Effector memory CD8-positive, alpha-beta T cell (primary cell): ENCODE measurements around the gene DEGS1.

ENCODE experiments used
- ATAC-seq: fragments of 150-1000 bp; cut with Tn5 transposase; replicated peaks from 2 replicates; pipeline ENCODE4 v1.10.0; 2021; ENCODE audit warnings: mild to moderate bottlenecking, moderate library complexity
- DNase-seq, 3 experiments: peaks; one replicate each; pipeline ENCODE4 v3.0.0; 2021
- H3K27ac Mint-ChIP-seq, 2 donors: one replicate each; pipeline ENCODE4 v1.8.0; 2022; ENCODE audit warnings: mild to moderate bottlenecking in 2 of 2, mixed read lengths in 2 of 2, moderate library complexity in 2 of 2
- H3K27me3 Mint-ChIP-seq, 2 donors: one replicate each; pipeline ENCODE4 v1.8.0; 2022; ENCODE audit warnings: mixed read lengths in 2 of 2
- H3K36me3 Mint-ChIP-seq: one replicate; pipeline ENCODE4 v1.8.0; 2022; ENCODE audit warnings: mild to moderate bottlenecking, moderate library complexity, mixed read lengths; ENCODE audit not compliant: insufficient read depth
- H3K4me1 Mint-ChIP-seq, 2 donors: one replicate each; pipeline ENCODE4 v1.8.0; 2022; ENCODE audit warnings: low read depth in 2 of 2, mixed read lengths in 2 of 2
- H3K4me3 Mint-ChIP-seq, 2 donors: one replicate each; pipeline ENCODE4 v1.8.0; 2022; ENCODE audit warnings: mild to moderate bottlenecking in 2 of 2, mixed read lengths in 2 of 2, moderate library complexity in 2 of 2
- H3K9me3 Mint-ChIP-seq, 2 donors: one replicate each; pipeline ENCODE4 v1.8.0; 2022; ENCODE audit warnings: mixed read lengths in 2 of 2
- total RNA-seq, 9 experiments: gene quantifications; one replicate each; lab custom pipeline; 2026; lab: John Stamatoyannopoulos, UW

DEGS1 gene
- total RNA-seq, result 55.7 to 130 (median 76.1) reads per million in 9 experiments

DNA sequence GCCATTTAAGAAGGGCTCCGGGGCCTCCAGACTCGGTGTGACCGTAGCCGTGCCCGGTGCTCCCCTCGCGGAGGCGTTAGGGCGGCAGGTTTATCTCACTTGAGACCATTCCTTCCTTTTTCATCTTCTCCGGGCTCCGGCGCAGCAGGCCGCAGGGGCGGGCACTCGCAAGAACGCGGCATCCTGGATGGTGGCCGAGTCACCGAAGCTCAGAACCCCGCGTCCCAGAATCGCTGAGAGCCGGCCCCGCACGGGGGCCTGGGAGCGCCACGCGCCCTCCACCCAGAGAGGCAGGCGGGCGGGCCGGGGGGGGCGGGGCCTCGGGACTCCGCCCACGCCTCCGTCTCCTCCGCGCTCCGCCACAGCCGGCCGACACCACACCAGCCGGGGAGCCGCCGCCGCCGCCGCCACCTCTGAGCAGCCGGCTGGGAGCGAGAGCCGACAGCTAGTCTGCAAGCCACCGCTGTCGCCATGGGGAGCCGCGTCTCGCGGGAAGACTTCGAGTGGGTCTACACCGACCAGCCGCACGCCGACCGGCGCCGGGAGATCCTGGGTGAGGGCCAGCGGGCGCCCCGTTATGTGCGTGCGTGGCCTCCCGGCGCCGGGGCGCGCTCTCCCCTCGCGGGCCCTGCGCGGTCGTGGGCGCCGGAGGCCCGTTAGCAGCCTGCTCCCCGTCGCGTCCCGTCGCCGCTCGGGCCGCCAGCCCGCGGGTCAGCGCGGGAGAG, at the start of gene DEGS1:
Gene DEGS1, plus strand, starts transcription at position 375 of the 725 bp plus-strand sequence. Its CDS starts 97 bp downstream, at position 472.
- peak within 1 kb of the TSS; percentile 85 to 88 for H3K4me3 Mint-ChIP-seq
- peak; percentile 78 for ATAC-seq
- peaks cover 20 to 44% of the 10 kb centered on the region in 2 donors for H3K4me1 Mint-ChIP-seq
- H3K9me3 Mint-ChIP-seq, result no peaks in the 10 kb centered on the region
- H3K27ac Mint-ChIP-seq, result peak within 1 kb of the TSS; percentile 94 to 98
- peak; percentile 83 to 84 (median 84) for DNase-seq
- peaks cover 31% of the 10 kb centered on the region for H3K36me3 Mint-ChIP-seq
- H3K27me3 Mint-ChIP-seq, result no peaks in the 10 kb centered on the region

DNA sequence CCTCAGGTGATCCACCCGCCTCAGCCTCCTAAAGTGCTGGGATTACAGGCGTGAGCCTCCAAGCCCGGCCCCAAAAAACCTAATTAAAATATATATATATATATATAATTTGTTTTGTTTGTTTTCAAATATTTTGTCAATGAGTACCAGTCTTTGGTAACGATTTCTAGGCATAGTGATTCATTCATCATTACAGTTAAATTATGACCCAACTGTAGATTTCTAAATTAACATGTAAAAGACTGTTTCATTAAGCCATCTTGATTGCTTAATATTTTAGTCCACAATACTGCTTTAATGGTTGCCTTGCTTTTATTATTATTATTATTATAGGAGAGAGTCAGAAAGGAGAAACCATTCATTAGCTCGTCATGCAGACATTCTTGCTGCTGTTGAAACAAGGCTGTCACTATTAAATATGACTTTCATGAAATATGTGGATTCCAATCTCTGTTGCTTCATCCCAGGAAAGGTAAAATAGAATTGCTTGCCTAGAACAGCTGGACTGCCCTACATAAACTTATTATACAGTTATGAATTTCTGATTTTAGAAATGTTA, 49.2 kb upstream of the DEGS1 start:
- no peak for DNase-seq
- no peak for ATAC-seq
- Mint-ChIP-seq H3K4me1 (peaks cover 0 to 3% of the 10 kb centered on the region in 2 donors), H3K9me3 (no peaks in the 10 kb centered on the region), H3K27me3 (no peaks in the 10 kb centered on the region), H3K4me3 (no peak overlapping the region), H3K27ac (no peak overlapping the region), H3K36me3 (peaks cover 71% of the 10 kb centered on the region)

DNA sequence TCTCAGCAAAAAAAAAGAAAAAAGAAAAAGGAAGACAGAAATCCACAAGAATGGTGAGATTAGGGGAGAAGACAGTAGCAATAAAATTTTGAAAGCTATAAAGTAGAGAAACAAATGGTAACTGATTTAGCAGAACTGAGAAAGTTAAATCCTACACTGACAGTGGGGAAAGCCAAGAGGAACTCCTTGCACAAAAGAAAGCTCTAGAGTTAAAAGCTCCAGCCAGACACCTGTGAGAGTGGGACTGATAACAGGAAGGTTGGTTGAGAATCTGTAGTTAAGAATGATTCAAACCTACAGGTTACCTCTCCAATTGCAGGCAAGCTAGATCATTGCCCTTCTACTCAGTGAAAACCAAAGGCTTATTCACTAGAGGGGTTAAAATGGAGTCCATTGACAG, 45.5 kb upstream of the DEGS1 start:
- DNase-seq (no peak), ATAC-seq (no peak)
- Mint-ChIP-seq H3K27ac (peak overlapping the region; percentile 49 to 71), H3K27me3 (no peaks in the 10 kb centered on the region), H3K9me3 (no peaks in the 10 kb centered on the region), H3K36me3 (peaks cover 69% of the 10 kb centered on the region), H3K4me3 (no peak overlapping the region), H3K4me1 (peaks cover 0 to 3% of the 10 kb centered on the region in 2 donors)

DNA sequence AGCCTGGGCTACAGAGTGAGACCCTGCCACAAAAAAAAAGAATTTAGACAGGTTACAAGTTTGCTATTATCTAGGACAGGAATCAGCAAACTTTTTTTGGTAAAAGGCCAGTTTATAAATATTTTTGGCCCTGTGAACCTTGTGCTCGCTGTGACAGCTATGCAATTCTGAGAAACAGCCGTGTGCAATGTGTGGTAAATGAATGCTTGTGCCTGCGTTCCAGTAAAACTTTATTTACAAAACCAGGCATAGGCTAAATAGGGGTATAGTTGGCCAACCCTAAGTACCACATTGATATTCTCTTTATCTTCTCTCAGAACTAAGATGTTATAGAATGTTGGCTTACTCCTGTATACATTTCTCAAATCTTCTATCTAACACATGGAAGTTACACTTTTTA, 44.8 kb upstream of the DEGS1 start:
- Mint-ChIP-seq H3K27me3 (no peaks in the 10 kb centered on the region), H3K36me3 (peaks cover 69% of the 10 kb centered on the region), H3K9me3 (no peaks in the 10 kb centered on the region), H3K4me1 (no peaks in the 10 kb centered on the region), H3K27ac (no peak overlapping the region), H3K4me3 (no peak overlapping the region)
- ATAC-seq, result no peak
- no peak for DNase-seq

DNA sequence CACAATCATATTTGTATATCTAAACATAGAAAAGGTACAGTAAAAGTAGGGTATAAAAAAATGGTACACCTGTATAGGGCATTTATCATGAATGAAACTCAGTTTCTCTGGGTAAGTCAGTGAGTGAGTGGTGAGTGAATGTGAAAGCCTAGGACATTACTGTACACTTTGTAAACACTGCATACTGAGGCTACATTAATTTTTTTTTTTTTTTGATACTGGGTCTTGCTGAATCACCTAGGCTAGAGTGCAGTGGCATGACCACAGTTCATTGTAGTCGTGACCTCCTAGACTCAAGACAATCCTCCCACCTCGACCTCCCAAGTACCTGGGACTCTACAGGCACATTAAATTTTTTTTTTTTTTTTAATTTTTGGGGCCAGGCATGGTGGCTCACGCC, 41.3 kb upstream of the DEGS1 start:
- no peak for ATAC-seq
- no peaks in the 10 kb centered on the region for H3K4me1 Mint-ChIP-seq
- H3K27me3 Mint-ChIP-seq, result no peaks in the 10 kb centered on the region
- no peak overlapping the region for H3K27ac Mint-ChIP-seq
- no peaks in the 10 kb centered on the region for H3K9me3 Mint-ChIP-seq
- H3K36me3 Mint-ChIP-seq, result peaks cover 65% of the 10 kb centered on the region
- H3K4me3 Mint-ChIP-seq, result no peak overlapping the region
- no peak for DNase-seq

DNA sequence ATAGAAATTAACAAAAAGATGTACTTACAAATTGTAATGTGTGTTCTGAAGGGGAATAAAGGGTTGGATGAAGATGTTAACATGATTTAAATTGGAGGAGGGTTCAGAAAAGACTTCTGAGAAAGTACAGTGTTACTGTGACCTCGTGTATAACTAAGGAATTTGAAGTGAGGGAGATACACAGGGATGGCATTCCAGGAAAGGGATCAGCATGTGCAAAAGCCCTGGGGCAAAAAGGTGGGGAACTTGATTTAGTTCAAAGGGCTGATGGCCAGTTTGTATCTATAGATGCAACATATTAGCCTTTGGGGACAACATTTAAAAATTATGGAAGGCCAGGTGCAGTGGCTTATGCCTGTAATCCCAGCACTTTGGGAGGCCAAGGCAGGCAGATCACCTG, 33.3 kb upstream of the DEGS1 start:
- Mint-ChIP-seq H3K9me3 (no peaks in the 10 kb centered on the region), H3K27ac (peak overlapping the region in 1 of 2 donors; percentile 22), H3K4me3 (no peak overlapping the region), H3K27me3 (no peaks in the 10 kb centered on the region), H3K4me1 (peaks cover 4 to 9% of the 10 kb centered on the region in 2 donors), H3K36me3 (peaks cover 17% of the 10 kb centered on the region)
- no peak for DNase-seq
- ATAC-seq, result no peak

DNA sequence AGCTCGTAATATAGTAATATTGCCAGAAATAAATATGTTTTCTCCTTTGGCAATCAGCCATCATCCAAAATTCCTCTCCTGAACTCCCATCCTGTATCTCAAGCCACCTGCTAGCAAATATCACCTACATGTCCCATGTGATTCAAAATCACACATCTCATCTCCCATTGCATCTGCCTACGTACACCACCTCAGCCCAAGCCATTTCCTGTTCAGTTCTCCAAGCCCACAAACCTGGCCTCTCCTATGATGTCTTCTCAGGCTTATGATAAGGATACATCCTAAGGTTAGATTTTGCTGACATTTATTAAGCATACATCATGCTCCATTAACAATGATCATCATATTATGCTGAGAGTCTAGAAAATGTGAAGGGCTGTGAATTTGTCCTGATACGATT, 31.9 kb upstream of the DEGS1 start:
- no peaks in the 10 kb centered on the region for H3K27me3 Mint-ChIP-seq
- no peak for ATAC-seq
- DNase-seq, result no peak
- peaks cover 4 to 9% of the 10 kb centered on the region in 2 donors for H3K4me1 Mint-ChIP-seq
- H3K27ac Mint-ChIP-seq, result peak overlapping the region; percentile 1 to 44
- no peak overlapping the region for H3K4me3 Mint-ChIP-seq
- peaks cover 13% of the 10 kb centered on the region for H3K36me3 Mint-ChIP-seq
- H3K9me3 Mint-ChIP-seq, result no peaks in the 10 kb centered on the region

DNA sequence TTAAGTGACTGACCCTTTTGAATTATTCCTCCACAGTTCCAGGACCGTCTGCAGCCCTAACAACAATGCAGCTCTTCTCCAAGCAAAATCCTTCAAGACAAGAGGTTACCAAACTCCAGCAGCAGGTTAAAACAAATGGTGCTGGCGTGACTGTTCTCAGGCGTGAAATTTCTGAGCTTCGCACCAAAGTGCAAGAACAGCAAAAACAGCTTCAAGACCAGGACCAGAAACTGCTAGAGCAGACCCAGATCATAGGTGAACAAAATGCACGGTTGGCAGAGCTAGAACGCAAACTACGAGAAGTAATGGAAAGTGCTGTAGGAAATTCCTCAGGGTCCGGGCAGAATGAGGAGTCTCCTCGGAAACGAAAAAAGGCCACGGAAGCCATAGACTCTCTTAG, 25.7 kb upstream of the DEGS1 start:
- no peak for DNase-seq
- H3K27ac Mint-ChIP-seq, result no peak overlapping the region
- no peak overlapping the region for H3K4me3 Mint-ChIP-seq
- H3K36me3 Mint-ChIP-seq, result peaks cover 44% of the 10 kb centered on the region
- no peak for ATAC-seq
- H3K4me1 Mint-ChIP-seq, result no peaks in the 10 kb centered on the region
- no peaks in the 10 kb centered on the region for H3K9me3 Mint-ChIP-seq
- no peaks in the 10 kb centered on the region for H3K27me3 Mint-ChIP-seq

DNA sequence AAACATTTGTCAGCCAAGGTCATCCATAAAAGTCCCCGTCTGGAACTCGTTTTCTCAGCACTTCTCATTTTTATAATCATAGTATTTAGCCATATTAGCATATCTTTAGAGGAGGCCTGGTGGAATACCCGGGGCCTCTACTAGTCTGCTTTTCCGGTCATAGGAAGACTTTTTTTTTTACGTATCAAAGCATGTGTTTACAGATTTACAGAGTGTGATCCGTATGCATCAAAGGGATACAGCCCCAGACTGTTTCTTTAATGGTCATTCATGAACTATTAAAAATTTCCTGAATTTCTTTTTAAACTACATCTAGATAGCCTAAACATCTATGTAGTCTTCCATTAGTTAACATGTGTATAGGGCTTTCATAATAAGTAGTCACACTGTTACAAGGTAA, 23.5 kb upstream of the DEGS1 start:
- ATAC-seq, result no peak
- H3K4me1 Mint-ChIP-seq, result no peaks in the 10 kb centered on the region
- H3K27ac Mint-ChIP-seq, result no peak overlapping the region
- H3K36me3 Mint-ChIP-seq, result peaks cover 36% of the 10 kb centered on the region
- no peaks in the 10 kb centered on the region for H3K27me3 Mint-ChIP-seq
- no peak overlapping the region for H3K4me3 Mint-ChIP-seq
- no peak for DNase-seq
- H3K9me3 Mint-ChIP-seq, result no peaks in the 10 kb centered on the region

DNA sequence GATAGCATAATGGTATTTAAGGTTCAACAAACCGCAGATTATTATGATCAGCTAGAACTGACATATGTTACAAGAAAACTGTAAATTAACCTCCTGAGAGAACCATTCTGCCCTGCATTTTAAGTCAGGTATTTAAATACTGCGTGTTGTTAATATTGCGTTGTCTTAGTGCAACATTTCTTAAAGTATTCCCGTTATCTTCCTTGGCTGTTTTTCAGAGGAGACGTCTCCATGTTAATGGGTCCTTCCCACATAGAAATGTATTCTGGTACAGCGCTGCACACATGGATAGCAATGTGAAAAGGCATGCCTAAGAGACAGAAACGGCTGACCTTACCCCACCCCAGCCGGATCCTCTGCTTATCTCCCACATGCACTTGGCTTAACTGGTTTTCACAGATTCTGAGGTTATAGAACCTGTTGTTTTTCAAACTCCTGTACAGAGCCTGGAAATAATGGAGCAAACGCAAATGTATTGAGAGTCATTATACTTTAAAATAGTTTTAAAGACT, 22.8 kb upstream of the DEGS1 start:
- ATAC-seq (no peak), DNase-seq (no peak)
- Mint-ChIP-seq H3K36me3 (peaks cover 32% of the 10 kb centered on the region), H3K4me1 (no peaks in the 10 kb centered on the region), H3K9me3 (no peaks in the 10 kb centered on the region), H3K27me3 (no peaks in the 10 kb centered on the region), H3K4me3 (no peak overlapping the region), H3K27ac (no peak overlapping the region)

DNA sequence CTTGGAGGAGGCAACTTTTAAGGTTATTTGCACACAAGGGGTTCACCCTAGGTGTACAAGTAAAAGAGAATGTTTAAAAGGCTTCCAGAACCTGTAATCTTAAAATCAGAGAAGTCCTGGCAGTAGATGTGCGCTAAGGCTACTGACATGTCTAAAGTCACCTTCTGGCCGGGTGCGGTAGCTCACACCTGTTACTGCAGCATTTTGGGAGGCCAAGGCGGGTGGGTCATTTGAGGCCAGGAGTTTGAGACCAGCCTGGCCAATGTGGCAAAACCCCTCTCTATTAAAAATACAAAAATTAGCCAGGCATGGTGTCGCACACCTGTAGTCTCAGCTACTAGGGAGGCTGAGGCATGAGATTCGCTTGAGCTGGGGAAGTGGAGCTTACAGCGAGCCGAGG, 20.3 kb upstream of the DEGS1 start:
- ATAC-seq (no peak), DNase-seq (no peak)
- no peaks in the 10 kb centered on the region for H3K27me3 Mint-ChIP-seq
- no peak overlapping the region for H3K4me3 Mint-ChIP-seq
- no peak overlapping the region for H3K27ac Mint-ChIP-seq
- H3K36me3 Mint-ChIP-seq, result peaks cover 19% of the 10 kb centered on the region
- no peaks in the 10 kb centered on the region for H3K4me1 Mint-ChIP-seq
- no peaks in the 10 kb centered on the region for H3K9me3 Mint-ChIP-seq

DNA sequence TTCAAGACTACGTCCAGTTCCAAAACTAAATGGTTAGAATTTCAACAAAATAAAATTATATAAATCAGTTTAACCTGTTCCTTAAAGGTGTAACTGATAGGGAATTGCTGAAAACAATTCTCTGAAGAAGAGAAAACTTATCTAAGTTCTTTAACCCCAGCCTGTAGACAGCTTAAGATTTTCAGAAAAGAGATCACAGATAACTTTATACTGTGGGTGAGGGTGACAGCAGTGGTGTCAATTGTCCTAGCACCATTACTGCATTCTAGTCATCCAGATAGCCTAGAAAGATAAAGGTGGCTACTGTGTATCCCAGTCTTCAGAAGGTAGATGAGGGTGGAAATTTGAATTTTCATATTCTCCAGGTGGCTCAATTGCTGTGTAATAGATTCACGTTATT, 19.7 kb upstream of the DEGS1 start:
- Mint-ChIP-seq H3K27me3 (no peaks in the 10 kb centered on the region), H3K4me1 (no peaks in the 10 kb centered on the region), H3K9me3 (no peaks in the 10 kb centered on the region), H3K4me3 (no peak overlapping the region), H3K27ac (no peak overlapping the region), H3K36me3 (peaks cover 15% of the 10 kb centered on the region)
- no peak for ATAC-seq
- no peak for DNase-seq

DNA sequence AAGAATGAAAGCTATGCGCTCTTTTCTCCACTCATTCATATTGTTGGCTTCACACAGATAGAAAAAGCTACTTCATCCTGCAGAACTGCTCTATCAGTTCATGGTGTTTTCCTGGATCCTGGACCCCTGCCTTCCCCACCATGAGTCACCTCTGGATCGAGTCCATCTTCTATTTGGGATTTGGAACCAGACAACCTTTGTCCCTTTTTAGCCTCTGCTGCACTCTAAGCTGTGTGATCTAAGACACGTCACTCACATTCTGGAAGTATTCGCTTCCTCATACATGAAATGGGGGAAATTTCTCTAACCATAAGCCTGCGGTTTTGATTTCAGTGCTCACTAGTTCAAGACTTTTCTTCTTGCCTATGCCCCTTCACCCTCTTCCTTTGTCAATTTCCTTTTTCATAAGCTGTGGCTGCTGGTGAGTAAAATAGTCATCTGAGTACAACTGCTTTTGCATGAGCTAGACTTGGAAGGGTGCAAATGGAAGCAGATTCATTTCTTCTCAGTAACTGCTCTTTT, 14.1 kb upstream of the DEGS1 start:
- peaks cover 16 to 20% of the 10 kb centered on the region in 2 donors for H3K4me1 Mint-ChIP-seq
- no peaks in the 10 kb centered on the region for H3K9me3 Mint-ChIP-seq
- peak overlapping the region in 1 of 2 donors; percentile 7 for H3K4me3 Mint-ChIP-seq
- peak; percentile 90 for ATAC-seq
- H3K27me3 Mint-ChIP-seq, result no peaks in the 10 kb centered on the region
- DNase-seq, result no peak
- peaks cover 5% of the 10 kb centered on the region for H3K36me3 Mint-ChIP-seq
- peak overlapping the region; percentile 22 to 39 for H3K27ac Mint-ChIP-seq
